Naive thymus-derived CD4-positive, alpha-beta T cell (primary cell): ENCODE data around the gene NFIL3. TPM values are rescaled to one million over a fixed set of nuclear protein-coding genes. Genes with fewer than 3 reads are reported as not detected.
"Not testable (repeated sequence)": the region's sequence is repeated elsewhere in the genome, so short reads cannot be mapped to it uniquely, and the experiment has no call there.

Experiments used
- ATAC-seq: fragments of 150-1000 bp; cut with Tn5 transposase; 2 replicates; pipeline ENCODE4 v1.10.0; 2021; ENCODE audit warnings: mild to moderate bottlenecking, moderate library complexity
- CTCF ChIA-PET: fragments of 350-600 bp; sonication (Branson Sonifier 250); formaldehyde crosslinking; loops from one replicate; lab custom pipeline; 2021; ENCODE audit warnings: antibody characterized with exemption; lab: Charles Lee
- POLR2A ChIA-PET: fragments of 350-600 bp; sonication (Branson Sonifier 250); formaldehyde crosslinking; loops from one replicate; lab custom pipeline; 2021; ENCODE audit warnings: antibody characterized with exemption, inconsistent platforms; lab: Charles Lee
- DNase-seq, 9 donors: peaks; one replicate each; pipeline versions ENCODE4 v3.0.0 to v3.0.0-alpha.2; 2020 to 2022; ENCODE audit warnings: mixed read lengths in 1 of 9
- H3K27ac ChIP-seq: one replicate; pipeline ENCODE4 v1.7.0; 2013; ENCODE audit warnings: mild to moderate bottlenecking, low read depth, low read length, moderate library complexity
- H3K27me3 ChIP-seq, 2 donors: one replicate each; pipeline ENCODE4 v1.7.0; 2013; ENCODE audit warnings: low read length in 2 of 2, mild to moderate bottlenecking in 2 of 2, moderate library complexity in 2 of 2; ENCODE audit not compliant: control insufficient read depth in 2 of 2, insufficient read depth in 2 of 2
- H3K36me3 ChIP-seq, 3 experiments: 1 replicate in 2 of 3; 2 replicates in 1 of 3; pipeline ENCODE4 v1.7.0; 2013; ENCODE audit warnings: low read length in 3 of 3, mild to moderate bottlenecking in 3 of 3, moderate library complexity in 1 of 3; ENCODE audit not compliant: insufficient read depth in 3 of 3, control insufficient read depth in 2 of 3
- H3K4me1 ChIP-seq, 2 donors: one replicate each; pipeline ENCODE4 v1.7.0; 2013; ENCODE audit warnings: low read length in 2 of 2, mild to moderate bottlenecking in 2 of 2, moderate library complexity in 1 of 2; ENCODE audit not compliant: control insufficient read depth in 2 of 2, insufficient read depth in 2 of 2
- H3K4me3 ChIP-seq: 2 replicates; pipeline ENCODE4 v1.7.0; 2013; ENCODE audit warnings: mild to moderate bottlenecking, low read length
- H3K9me3 ChIP-seq, 3 experiments: 1 replicate in 2 of 3; 2 replicates in 1 of 3; pipeline ENCODE4 v1.7.0; 2013; ENCODE audit warnings: low read length in 3 of 3; ENCODE audit not compliant: control insufficient read depth in 2 of 3
- H3K27ac Mint-ChIP-seq, 9 donors: one replicate each; pipeline ENCODE4 v1.8.0; 2020 to 2022; ENCODE audit warnings: mixed read lengths in 9 of 9, mild to moderate bottlenecking in 8 of 9, moderate library complexity in 5 of 9, inconsistent platforms in 2 of 9
- H3K27me3 Mint-ChIP-seq, 5 donors: one replicate each; pipeline ENCODE4 v1.8.0; 2021 to 2022; ENCODE audit warnings: mixed read lengths in 5 of 5, mild to moderate bottlenecking in 1 of 5
- H3K36me3 Mint-ChIP-seq, 5 donors: one replicate each; pipeline ENCODE4 v1.8.0; 2020 to 2022; ENCODE audit warnings: mixed read lengths in 5 of 5, mild to moderate bottlenecking in 3 of 5, inconsistent platforms in 1 of 5
- H3K4me1 Mint-ChIP-seq, 7 donors: one replicate each; pipeline ENCODE4 v1.8.0; 2020 to 2022; ENCODE audit warnings: mixed read lengths in 7 of 7, mild to moderate bottlenecking in 3 of 7, inconsistent platforms in 1 of 7
- H3K4me3 Mint-ChIP-seq, 10 donors: one replicate each; pipeline ENCODE4 v1.8.0; 2020 to 2022; ENCODE audit warnings: mild to moderate bottlenecking in 10 of 10, mixed read lengths in 10 of 10, moderate library complexity in 6 of 10, inconsistent platforms in 2 of 10
- H3K9me3 Mint-ChIP-seq, 11 donors: one replicate each; pipeline ENCODE4 v1.8.0; 2020 to 2022; ENCODE audit warnings: mixed read lengths in 11 of 11, mild to moderate bottlenecking in 4 of 11, inconsistent platforms in 1 of 11, moderate library complexity in 1 of 11
- intact Hi-C, 2 donors: fragments of 100-400 bp; cut with micrococcal nuclease; formaldehyde crosslinking; loops; one replicate each; pipeline ENCODE4 v1.15.1; 2023
- polyA plus RNA-seq, 2 donors: library from polyadenylated mRNA; unstranded; fragments of 300-500 nt; fragmentation: Illumina TruSeq; gene quantifications; one replicate each; pipeline ENCODE4 v1.2.3, GENCODE V29; 2021
- total RNA-seq, 6 experiments: library from RNA in 5 of 6; stranded (reverse) in 5 of 6; gene quantifications; 1 replicate in 5 of 6; 2 replicates in 1 of 6; pipeline ENCODE4 v1.2.3 and lab custom pipeline; 2021 to 2026

Gene NFIL3
- total and polyA plus RNA-seq, 7 experiments from 2014 or later: 0.33 to 81.1 (median 3.4) TPM

DNA sequence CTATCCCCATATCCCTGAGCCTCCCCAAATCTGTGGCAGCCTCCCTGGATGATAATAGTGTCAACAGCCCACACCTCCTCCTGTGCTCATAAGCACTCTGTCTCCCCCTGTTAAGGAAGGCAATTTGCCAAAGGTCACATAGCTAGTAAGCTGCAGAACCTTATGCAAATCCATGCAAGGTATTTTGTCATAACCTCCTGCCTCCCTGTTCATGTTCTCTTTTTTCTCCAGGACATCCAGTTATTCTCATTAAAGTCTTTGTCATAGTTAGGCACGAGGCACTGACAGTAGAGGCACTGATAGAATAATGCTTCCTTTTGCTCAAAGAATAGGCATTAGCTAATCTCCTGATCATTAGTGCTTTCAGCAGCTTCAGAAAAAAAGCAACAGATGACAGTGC, 51.7 kb downstream of the NFIL3 start:
- CTCF ChIA-PET: no interaction called here
- H3K4me1 Mint-ChIP-seq: peaks cover 0 to 4% (median 0%) of the 10 kb centered on the region in 7 donors

DNA sequence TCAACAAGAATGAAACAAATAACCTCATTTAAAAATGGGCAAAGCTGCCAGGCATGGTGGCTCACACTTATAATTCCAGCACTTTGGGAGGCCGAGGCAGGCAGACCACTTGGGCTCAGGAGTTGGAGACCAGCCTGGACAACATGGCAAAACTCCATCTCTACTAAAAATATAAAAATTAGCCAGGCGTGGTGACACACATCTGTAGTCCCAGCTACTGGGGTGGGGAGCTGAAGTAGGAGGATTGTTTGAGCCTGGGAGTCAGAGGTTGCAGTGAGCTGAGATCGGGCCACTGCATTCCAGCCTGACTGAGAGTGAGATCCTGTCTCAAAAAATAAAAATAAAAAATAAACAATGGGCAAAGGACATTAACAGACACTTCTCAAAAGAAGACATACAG, 53.6 kb downstream of the NFIL3 start:
- POLR2A ChIA-PET, H3K27ac ChIP-seq, H3K4me3 ChIP-seq, H3K4me1 ChIP-seq, H3K27me3 ChIP-seq, DNase-seq, H3K9me3 ChIP-seq, ATAC-seq, H3K4me1 Mint-ChIP-seq, H3K36me3 Mint-ChIP-seq, CTCF ChIA-PET, H3K4me3 Mint-ChIP-seq, intact Hi-C loops, H3K27ac Mint-ChIP-seq, H3K9me3 Mint-ChIP-seq, H3K36me3 ChIP-seq, H3K27me3 Mint-ChIP-seq: not testable (repeated sequence)

More for the DNA sequence above, 51.7 kb downstream of the NFIL3 start:
- POLR2A ChIA-PET: no interaction called here
- H3K9me3 Mint-ChIP-seq: peaks cover 0 to 3% (median 0%) of the 10 kb centered on the region in 11 donors
- no peaks in the 10 kb centered on the region for H3K9me3 ChIP-seq
- H3K4me1 ChIP-seq: no peaks in the 10 kb centered on the region
- H3K4me3 ChIP-seq: no peak overlapping the region
- intact Hi-C loops: no loop called here
- no peaks in the 10 kb centered on the region for H3K27me3 ChIP-seq
- no peak overlapping the region for H3K27ac ChIP-seq
- peaks cover 0 to 3% (median 0%) of the 10 kb centered on the region in 5 donors for H3K36me3 Mint-ChIP-seq
- H3K27me3 Mint-ChIP-seq: peaks cover 0 to 10% (median 8%) of the 10 kb centered on the region in 5 donors
- DNase-seq (no peak), ATAC-seq (no peak)
- no peak overlapping the region for H3K27ac Mint-ChIP-seq
- H3K36me3 ChIP-seq: no peaks in the 10 kb centered on the region
- no peak overlapping the region for H3K4me3 Mint-ChIP-seq

DNA sequence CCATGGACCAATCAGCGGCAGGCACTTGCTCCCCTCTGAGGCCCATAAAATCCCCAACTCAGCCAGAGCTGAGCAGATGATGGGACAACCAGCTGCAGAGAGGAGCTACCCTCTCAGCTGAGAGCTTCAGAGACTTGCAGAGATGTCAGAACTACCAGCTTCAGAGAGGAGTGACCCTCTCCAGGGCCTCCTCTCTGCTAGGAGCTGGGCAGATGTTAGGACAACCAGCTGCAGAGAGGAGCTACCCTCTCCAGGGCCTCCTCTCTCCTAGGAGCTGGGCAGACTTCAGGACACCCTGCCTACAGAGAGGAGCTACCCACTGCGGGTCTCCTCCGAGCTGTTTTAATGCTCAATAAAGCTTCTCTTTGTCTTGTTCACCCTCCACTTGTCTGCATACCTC, 58.9 kb downstream of the NFIL3 start:
- POLR2A ChIA-PET: no interaction called here
- H3K27ac Mint-ChIP-seq: peak overlapping the region in 1 of 9 donors; percentile 43
- intact Hi-C loops: loop anchor here (5.0 to 10.0 kb wide), 4 partner anchors 157 to 1900 kb away; no protein-coding TSS in a partner anchor
- Histone ChIP-seq H3K4me1 (peaks cover 9% of the 10 kb centered on the region in 2 donors), H3K36me3 (peaks cover 0 to 4% (median 0%) of the 10 kb centered on the region in 3 experiments), H3K27ac (no peak overlapping the region), H3K27me3 (no peaks in the 10 kb centered on the region), H3K4me3 (no peak overlapping the region), H3K9me3 (no peaks in the 10 kb centered on the region)
- peaks cover 0 to 10% (median 7%) of the 10 kb centered on the region in 5 donors for H3K27me3 Mint-ChIP-seq
- no peak for DNase-seq
- H3K9me3 Mint-ChIP-seq: peaks cover 0 to 6% (median 0%) of the 10 kb centered on the region in 11 donors
- ATAC-seq: no peak
- H3K4me3 Mint-ChIP-seq: no peak overlapping the region
- CTCF ChIA-PET: interaction anchor here (1.1 kb wide), 1 partner anchor 61 kb away, joined by 3 read pairs; no protein-coding TSS in a partner anchor
- peaks cover 20 to 29% (median 25%) of the 10 kb centered on the region in 7 donors for H3K4me1 Mint-ChIP-seq
- peaks cover 0 to 9% (median 0%) of the 10 kb centered on the region in 5 donors for H3K36me3 Mint-ChIP-seq

DNA sequence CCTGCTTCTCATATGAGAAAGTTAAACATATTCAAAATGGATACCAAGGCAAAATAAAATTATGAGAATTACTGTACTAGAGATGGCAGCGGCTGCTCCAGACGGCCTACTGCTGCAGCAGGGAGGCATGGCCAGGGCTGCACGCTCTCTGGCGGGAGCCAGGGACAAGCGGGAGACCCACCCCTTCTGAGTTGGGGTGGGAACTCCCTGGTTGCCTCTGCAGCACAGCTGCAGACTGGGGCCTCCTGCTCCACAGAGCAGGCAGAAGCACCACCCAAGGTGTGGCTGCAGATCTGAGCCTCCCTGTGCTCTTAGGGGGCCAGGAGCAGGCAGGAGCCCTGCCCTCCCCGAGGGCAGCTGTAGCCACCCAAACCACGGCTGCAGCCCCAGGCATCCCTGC, 59.6 kb downstream of the NFIL3 start:
- Histone ChIP-seq H3K36me3 (peaks cover 0 to 4% (median 0%) of the 10 kb centered on the region in 3 experiments), H3K4me1 (peaks cover 9 to 11% of the 10 kb centered on the region in 2 donors), H3K4me3 (no peak overlapping the region), H3K27me3 (no peaks in the 10 kb centered on the region), H3K27ac (no peak overlapping the region), H3K9me3 (no peaks in the 10 kb centered on the region)
- DNase-seq (no peak), ATAC-seq (no peak)
- ChIA-PET CTCF (interaction anchor here (1.1 kb wide), 1 partner anchor 62 kb away, joined by 3 read pairs; no protein-coding TSS in a partner anchor), POLR2A (no interaction called here)
- H3K4me3 Mint-ChIP-seq: peak overlapping the region in 1 of 10 donors; percentile 70
- peaks cover 27 to 36% (median 32%) of the 10 kb centered on the region in 7 donors for H3K4me1 Mint-ChIP-seq
- intact Hi-C loops: loop anchor here (5.0 to 10.0 kb wide), 4 partner anchors 157 to 1899 kb away; no protein-coding TSS in a partner anchor
- H3K36me3 Mint-ChIP-seq: peaks cover 0 to 11% (median 3%) of the 10 kb centered on the region in 5 donors
- no peak overlapping the region for H3K27ac Mint-ChIP-seq
- H3K9me3 Mint-ChIP-seq: peaks cover 0 to 6% (median 0%) of the 10 kb centered on the region in 11 donors
- peaks cover 0 to 8% (median 1%) of the 10 kb centered on the region in 5 donors for H3K27me3 Mint-ChIP-seq

DNA sequence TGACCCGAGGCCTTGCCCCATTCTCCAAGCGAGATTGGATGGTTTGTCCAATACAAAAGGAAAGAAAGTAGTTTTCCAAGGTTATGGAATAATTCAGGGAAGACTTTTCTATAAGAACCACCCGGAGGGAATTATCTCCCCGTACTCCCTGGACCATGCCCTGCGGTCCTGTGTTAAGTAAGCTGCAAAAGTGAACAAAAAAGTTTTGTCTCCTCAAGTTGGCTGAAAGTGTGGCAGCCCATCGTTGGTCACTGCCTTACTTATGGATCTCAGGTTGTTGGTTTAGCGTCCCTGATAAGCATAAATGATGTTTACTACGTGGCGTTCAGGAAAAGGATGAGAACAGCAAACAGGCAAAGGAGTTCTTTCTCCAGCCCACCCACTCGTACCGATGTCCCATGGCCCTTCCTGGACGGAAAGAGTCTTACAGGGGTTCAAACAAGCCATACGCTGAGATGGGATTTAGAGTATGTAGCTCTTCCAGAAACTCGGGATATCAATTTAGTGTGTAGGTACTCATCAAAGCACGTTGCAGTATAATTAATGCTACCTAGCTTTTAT, 61.5 kb downstream of the NFIL3 start:
- Mint-ChIP-seq H3K36me3 (peaks cover 0 to 17% (median 3%) of the 10 kb centered on the region in 5 donors), H3K4me3 (peak overlapping the region; percentile 83 to 99 (median 92)), H3K27me3 (no peaks in the 10 kb centered on the region), H3K27ac (peak overlapping the region; percentile 81 to 96 (median 93)), H3K4me1 (peaks cover 38 to 53% (median 49%) of the 10 kb centered on the region in 7 donors), H3K9me3 (peaks cover 0 to 4% (median 0%) of the 10 kb centered on the region in 11 donors)
- Histone ChIP-seq H3K27ac (peak overlapping the region; percentile 82), H3K27me3 (no peaks in the 10 kb centered on the region), H3K9me3 (no peaks in the 10 kb centered on the region), H3K4me1 (peaks cover 9 to 18% of the 10 kb centered on the region in 2 donors), H3K36me3 (peaks cover 0 to 5% (median 0%) of the 10 kb centered on the region in 3 experiments), H3K4me3 (peak overlapping the region; percentile 82)
- no peak for ATAC-seq
- ChIA-PET POLR2A (interaction anchor here (0.5 to 1.4 kb wide), 4 partner anchors 15 to 1297 kb away, joined by 3 to 5 read pairs (median 3); no protein-coding TSS in a partner anchor), CTCF (interaction anchor here (1.2 kb wide), 1 partner anchor 64 kb away, joined by 4 read pairs; no protein-coding TSS in a partner anchor)
- intact Hi-C loops: loop anchor here (5.0 to 10.0 kb wide), 4 partner anchors 155 to 1897 kb away; no protein-coding TSS in a partner anchor
- no peak for DNase-seq

DNA sequence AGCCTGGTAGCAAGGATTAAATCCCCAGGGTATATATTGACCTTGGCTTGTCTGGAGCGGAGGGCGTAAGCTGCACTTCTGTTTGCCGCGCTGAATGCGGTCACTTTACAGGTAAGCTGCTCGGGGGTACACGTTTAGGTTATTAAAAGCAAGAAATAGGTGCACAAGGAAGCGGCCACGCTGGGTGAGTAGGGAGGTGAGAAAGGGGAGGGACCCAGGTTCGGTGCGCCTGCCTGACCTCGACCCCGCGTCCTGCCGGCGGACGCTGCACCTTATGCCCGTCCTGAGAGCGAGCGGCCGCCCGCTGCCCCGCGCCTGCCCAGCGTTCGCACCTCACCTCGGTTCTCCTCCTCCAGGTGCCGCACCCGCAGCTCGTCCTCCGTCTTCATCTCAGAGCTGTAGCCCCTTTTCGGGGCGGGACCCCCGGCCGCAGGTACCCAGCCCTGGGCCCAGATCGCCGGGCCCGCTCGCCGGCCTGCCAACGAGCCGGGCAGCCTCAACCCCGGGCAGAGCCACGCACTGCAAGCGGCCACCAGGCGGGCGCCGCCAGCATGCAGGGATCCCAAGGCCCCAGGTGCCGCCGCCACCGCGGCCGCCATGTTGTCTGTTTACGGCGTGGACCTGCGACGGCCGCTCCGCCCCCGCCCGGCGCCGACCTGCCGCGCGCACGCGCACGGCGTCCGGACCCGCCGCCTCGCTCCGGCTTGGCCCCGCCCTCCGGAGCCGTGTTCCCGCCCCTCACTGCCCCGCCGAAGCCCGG, 62.2 kb downstream of the NFIL3 start, which contains the start of gene AUH:
Gene AUH, minus strand, starts transcription at position 628 of the 760 bp plus-strand sequence. Its CDS starts 29 bp downstream, at position 599.
- DNase-seq (peak; percentile 77 to 94 (median 87)), ATAC-seq (peak; percentile 98)
- no peaks in the 10 kb centered on the region for H3K27me3 Mint-ChIP-seq
- no peaks in the 10 kb centered on the region for H3K27me3 ChIP-seq
- peak within 1 kb of the TSS; percentile 89 to 99 (median 98) for H3K4me3 Mint-ChIP-seq
- peaks cover 0 to 4% (median 0%) of the 10 kb centered on the region in 11 donors for H3K9me3 Mint-ChIP-seq
- peaks cover 0 to 9% (median 0%) of the 10 kb centered on the region in 3 experiments for H3K36me3 ChIP-seq
- H3K27ac ChIP-seq: peak within 1 kb of the TSS; percentile 82
- peaks cover 9 to 18% of the 10 kb centered on the region in 2 donors for H3K4me1 ChIP-seq
- peaks cover 0 to 17% (median 6%) of the 10 kb centered on the region in 5 donors for H3K36me3 Mint-ChIP-seq
- CTCF ChIA-PET: interaction anchor here (0.5 to 1.2 kb wide), 3 partner anchors 24 to 65 kb away, joined by 3 to 4 read pairs (median 3); no protein-coding TSS in a partner anchor
- H3K4me1 Mint-ChIP-seq: peaks cover 38 to 59% (median 54%) of the 10 kb centered on the region in 7 donors
- peak within 1 kb of the TSS; percentile 93 to 98 (median 96) for H3K27ac Mint-ChIP-seq
- peak within 1 kb of the TSS; percentile 82 for H3K4me3 ChIP-seq
- intact Hi-C loops: loop anchor here (1.0 to 10.0 kb wide), 10 partner anchors 33 to 1897 kb away; partner anchors contain the start of gene NFIL3 (in 2 of the 2)
- no peaks in the 10 kb centered on the region for H3K9me3 ChIP-seq
- POLR2A ChIA-PET: interaction anchor here (0.6 to 1.4 kb wide), 7 partner anchors 15 to 168 kb away, joined by 3 to 5 read pairs (median 3); no protein-coding TSS in a partner anchor
